Dermis blood vessel endothelial cell (primary cell): ENCODE measurements around the gene TJAP1. TPM values are rescaled to one million over a fixed set of nuclear protein-coding genes. Genes with fewer than 3 reads are reported as not detected.
A peak's percentile ranks its signal among the peaks of the same experiment; 100 is the strongest.
"Not testable (repeated sequence)": the region's sequence is repeated elsewhere in the genome, so short reads cannot be mapped to it uniquely, and the experiment has no call there.

Experiments
- DNase-seq: peaks from one replicate; pipeline ENCODE4 v3.0.0; 2010
- total RNA-seq: library from RNA; depleted of rRNA; stranded (reverse); fragments of >200 nt; gene quantifications from 2 replicates; pipeline ENCODE4 v1.2.3, GENCODE V29; 2014

Gene TJAP1
- total RNA-seq, 1 donor from 2014 or later = 12.6 TPM

GRCh38 chr6:43488667-43489276 lies 11.4 kb downstream of the TJAP1 start:
- DNase-seq = no peak

- no peak for DNase-seq
Measured at GRCh38 chr6:43489277-43490072, 12.1 kb downstream of the TJAP1 start.

- DNase-seq = no peak
Measured at GRCh38 chr6:43490523-43490939, 13.2 kb downstream of the TJAP1 start.

GRCh38 chr6:43491750-43492661 lies 14.6 kb downstream of the TJAP1 start:
- peak; percentile 58 for DNase-seq

GRCh38 chr6:43492673-43493072 lies 15.3 kb downstream of the TJAP1 start:
- DNase-seq = no peak

GRCh38 chr6:43493230-43493629 lies 15.9 kb downstream of the TJAP1 start:
- DNase-seq = no peak

- no peak for DNase-seq
Measured at GRCh38 chr6:43493833-43494232, 16.5 kb downstream of the TJAP1 start.

GRCh38 chr6:43494321-43494720 lies 17.0 kb downstream of the TJAP1 start:
- DNase-seq = no peak

- DNase-seq = no peak
Measured at GRCh38 chr6:43494766-43495165, 17.4 kb downstream of the TJAP1 start.

- peak; percentile 19 for DNase-seq
Measured at GRCh38 chr6:43495409-43495941, 18.1 kb downstream of the TJAP1 start.

- DNase-seq = peak; percentile 65
Measured at GRCh38 chr6:43496370-43497128, 19.2 kb downstream of the TJAP1 start.

GRCh38 chr6:43497129-43497396 lies 19.7 kb downstream of the TJAP1 start:
- no peak for DNase-seq

GRCh38 chr6:43497689-43498088 lies 20.3 kb downstream of the TJAP1 start:
- no peak for DNase-seq

GRCh38 chr6:43498291-43498690 lies 20.9 kb downstream of the TJAP1 start:
- DNase-seq = not testable (repeated sequence)

GRCh38 chr6:43499028-43499815 lies 21.9 kb downstream of the TJAP1 start:
- DNase-seq = peak; percentile 81

- DNase-seq = no peak
Measured at GRCh38 chr6:43500921-43501320, 23.6 kb downstream of the TJAP1 start.

GRCh38 chr6:43502666-43503065 lies 25.3 kb downstream of the TJAP1 start:
- no peak for DNase-seq

- no peak for DNase-seq
Measured at GRCh38 chr6:43503443-43503842, 26.1 kb downstream of the TJAP1 start.

- DNase-seq = no peak
Measured at GRCh38 chr6:43504756-43505593, 27.6 kb downstream of the TJAP1 start.

GRCh38 chr6:43505718-43506117 lies 28.3 kb downstream of the TJAP1 start:
- DNase-seq = peak; percentile 27

- no peak for DNase-seq
Measured at GRCh38 chr6:43506171-43506570, 28.8 kb downstream of the TJAP1 start.
